Stimulated activated CD8-positive, alpha-beta memory T cell treated with anti-CD3 and anti-CD28 coated beads, Interleukin-4, amount 100 ng/mL, for 4 hours (primary cell): ENCODE results near the gene KLHL25.

ENCODE experiments used
- DNase-seq, 2 donors: peaks; one replicate each; pipeline ENCODE4 v3.0.0-alpha.2; 2020; ENCODE audit warnings: low read depth in 2 of 2, low spot score in 1 of 2

Gene KLHL25

DNA sequence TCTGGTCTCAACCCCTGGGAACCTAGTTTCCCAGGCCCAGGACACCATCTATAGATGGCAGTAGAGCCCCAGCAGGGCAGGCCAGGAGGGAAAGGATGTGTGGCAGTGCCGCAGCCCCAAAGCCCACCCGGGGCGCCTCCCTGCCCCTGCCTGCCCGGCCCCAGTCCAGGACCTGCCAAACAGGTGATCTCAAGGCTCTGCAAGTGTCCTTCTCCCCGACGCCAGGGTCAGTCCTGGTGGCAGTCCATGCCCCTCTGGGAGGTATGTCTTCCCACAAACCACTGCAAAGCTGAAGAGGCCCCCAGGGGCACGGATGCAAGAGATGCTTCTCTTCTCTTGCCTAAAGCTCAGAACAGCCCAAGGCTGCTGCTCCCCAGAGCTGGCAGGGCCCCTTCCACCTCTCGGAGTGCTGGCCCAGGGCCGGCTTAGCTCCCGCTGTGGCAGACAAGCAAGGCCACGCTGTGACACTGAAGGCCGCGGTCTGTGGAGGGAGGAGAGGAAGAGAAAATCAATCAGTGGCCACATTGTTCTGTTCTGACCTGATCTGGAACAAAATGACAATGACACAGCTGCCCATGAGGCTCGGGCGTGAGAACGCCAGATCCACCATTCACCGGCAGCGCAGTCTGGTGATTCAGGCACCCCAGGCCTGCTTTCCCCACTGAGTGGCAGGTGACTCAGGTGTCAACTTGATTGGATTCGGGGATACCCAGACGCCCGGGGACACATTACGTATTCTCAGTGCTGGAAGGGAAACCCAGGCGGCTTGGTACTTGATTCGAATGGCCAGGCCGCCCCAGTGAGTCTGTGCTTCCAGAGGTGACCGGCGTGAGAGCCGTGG lies 34.0 kb downstream of the KLHL25 start:
- no peak for DNase-seq

DNA sequence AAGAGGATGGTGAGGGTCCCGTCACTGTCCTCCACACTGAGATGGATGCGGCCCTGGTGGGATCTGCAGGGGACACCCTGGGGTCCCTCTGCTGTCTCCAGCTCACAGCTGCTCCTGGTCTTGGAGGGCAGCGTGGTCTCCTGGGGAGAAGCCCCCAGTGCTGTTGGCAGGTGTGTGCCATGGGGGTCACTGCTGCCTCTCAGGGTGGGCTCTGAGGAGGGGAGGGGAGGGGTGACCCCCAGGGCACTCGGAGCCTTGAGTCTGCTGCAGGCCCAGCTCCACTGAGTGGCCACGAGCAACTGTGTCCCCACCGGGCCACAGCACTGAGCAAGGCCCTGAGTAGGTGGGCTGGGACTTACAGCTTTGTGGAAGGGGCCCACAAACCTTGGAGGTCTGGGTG lies 34.7 kb downstream of the KLHL25 start:
- no peak for DNase-seq

DNA sequence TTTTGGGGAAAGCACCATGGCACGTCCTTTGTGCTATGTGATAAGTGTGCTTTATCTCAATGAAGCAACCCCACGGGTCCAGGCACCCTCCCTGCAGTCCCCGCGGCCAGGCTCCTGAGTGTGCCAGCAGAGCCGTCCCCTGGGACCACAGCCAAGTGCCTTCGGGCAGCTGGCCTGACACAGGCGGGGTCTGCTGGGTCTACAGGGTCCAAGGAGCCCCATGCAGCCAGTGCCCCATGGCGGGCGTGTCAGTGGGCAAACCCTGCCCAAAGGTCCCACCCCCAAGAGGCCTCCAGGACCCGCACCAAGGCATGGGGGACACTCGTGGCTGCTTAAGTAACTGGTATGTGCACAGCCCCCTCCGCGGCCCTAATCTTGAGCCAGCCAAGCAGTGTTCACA lies 35.3 kb downstream of the KLHL25 start:
- DNase-seq: no peak

GRCh38 chr15:85758655-85758978 lies 36.1 kb downstream of the KLHL25 start:
- no peak for DNase-seq

DNA sequence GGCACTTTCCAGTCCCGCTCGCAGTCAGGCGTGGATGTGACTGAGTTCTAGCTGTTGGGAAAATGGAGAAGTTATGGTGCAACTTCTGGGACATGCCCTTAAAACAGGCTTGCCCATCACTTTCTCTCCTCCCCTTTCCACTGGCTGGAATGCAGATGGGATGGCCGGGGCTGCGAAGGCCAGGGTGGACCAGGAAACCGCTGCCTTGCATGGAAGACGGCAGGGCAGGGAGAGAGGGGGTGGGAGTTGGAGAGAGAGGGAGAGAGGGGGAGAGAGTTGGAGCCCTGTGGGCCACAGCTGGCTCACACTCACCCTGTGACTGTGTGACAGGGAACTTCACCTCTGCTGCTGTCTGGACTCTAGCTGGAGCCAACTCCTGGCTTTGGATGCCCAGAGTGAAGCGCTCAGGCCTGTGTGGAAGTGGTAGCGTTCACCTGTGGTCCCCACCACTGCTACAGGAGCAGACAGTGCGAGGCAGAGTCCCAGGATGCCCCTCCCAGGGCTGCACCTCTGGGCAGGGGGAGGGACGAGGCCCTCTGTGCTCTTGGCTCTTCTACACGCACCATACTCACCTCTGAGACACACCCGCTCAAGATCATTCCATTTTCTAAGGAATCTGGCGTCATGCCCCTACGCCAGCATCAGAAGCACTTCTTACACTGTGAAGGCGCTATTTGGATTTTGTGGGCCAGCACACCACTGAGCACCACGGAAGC lies 36.6 kb downstream of the KLHL25 start:
- no peak for DNase-seq

DNA sequence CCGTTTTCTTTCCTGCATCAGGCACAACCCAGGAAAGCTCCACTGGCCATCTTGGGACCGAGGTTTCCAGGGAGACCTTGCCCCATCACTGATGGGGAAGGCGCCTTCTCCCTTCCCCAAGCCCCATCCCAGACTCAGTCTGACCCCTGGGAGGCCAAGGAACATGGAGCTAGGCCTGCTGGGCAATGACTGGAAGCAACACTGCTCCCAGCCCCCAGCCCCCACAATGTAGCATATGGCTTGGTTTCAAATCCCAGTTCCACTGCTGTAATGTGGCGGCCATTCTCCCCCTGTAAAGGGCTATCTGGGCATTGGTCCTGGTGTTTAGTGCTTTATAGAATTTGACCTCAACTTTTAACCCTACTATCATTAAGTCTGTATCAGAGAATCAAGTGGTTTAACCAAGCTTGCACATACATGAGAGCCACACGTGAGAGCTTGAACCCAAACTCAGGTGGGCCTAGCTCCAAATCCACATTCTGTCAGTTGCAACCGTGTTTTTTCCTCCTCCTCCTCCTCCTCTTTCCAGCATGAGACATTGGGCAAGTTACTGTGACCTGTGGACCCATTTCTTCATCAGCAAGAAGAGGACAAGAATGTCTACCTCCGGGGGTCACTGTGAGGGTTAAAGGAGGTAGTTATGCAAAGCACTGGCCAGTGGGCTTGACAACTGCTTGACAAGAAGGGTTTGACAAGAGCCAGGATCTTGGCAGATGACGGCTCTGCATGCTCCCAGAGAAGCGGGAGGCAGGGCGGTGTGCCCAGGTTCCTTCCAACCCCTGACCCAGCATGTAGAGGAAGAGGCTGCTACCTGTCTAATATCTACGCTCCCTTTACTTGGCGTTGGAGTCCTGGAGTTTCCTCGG lies 37.4 kb downstream of the KLHL25 start:
- no peak for DNase-seq

DNA sequence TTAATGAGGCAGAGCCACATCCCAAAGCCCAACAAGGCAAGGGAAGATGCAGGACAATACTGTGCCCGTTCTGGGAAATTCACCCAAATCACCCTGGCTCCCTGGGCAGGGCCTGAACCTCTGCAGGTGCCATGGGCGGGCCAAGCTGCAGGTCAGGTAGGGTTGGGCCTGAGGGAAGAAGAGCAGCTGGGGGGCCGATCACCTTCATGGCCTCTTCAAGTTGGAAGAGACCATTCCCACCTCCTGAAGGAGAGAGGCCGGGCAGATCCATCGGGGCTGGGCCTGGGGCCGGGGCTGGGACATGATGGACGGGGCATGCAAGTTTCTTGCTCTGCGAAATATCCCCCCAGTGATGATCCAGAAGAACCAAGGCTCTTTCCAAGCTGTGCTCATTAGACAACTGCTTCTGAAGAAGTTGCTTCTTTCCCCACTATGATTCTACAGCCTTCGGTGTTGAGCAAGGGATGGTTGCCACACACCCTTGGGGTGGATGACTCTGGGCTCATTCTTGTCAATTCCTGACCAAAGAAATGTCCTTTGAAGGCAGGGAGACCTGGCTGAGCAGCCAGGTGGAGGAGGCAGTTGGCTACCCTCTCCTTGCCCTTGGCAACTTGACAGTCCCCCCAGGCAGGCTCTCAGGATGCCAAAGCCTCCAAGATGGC lies 38.2 kb downstream of the KLHL25 start:
- no peak for DNase-seq

DNA sequence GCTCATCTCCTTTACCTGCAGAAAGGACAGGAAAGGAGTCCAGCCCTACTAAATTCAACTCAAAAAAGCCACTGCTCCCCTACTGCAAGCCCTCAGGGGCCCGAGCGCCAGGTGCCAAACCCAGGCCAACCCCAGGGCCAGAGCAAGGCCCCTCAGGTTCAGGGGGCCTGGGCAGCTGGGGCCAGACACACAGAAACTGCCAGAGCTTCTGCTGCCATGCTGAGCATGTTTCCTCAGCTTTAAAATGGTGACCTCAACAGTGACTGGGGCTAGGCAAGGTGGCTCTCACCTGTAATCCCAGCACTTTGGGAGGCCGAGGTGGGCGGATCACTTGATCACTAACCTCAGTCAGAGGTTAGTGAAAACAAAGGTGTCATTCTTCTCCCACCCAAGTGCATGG lies 38.8 kb downstream of the KLHL25 start:
- no peak for DNase-seq

DNA sequence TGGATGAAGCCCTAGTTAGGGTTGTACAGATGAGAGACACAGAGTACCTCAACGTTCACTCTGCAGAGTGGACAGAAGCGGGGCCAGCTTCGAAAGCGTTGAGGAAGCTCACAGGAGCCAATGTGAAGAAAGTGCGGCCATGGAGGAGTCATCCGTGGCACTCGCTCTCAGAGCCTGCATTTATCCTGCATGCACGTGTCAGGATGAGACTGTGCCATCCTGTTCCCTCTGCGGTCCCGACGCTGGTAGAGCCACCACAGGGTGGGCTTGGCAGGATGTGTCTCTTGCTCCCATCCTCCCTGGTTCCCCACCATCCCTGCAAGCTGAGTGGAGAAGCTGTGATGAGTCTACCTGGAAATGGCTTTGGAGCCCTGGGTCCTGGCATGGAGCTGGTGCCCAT lies 39.3 kb downstream of the KLHL25 start:
- no peak for DNase-seq

DNA sequence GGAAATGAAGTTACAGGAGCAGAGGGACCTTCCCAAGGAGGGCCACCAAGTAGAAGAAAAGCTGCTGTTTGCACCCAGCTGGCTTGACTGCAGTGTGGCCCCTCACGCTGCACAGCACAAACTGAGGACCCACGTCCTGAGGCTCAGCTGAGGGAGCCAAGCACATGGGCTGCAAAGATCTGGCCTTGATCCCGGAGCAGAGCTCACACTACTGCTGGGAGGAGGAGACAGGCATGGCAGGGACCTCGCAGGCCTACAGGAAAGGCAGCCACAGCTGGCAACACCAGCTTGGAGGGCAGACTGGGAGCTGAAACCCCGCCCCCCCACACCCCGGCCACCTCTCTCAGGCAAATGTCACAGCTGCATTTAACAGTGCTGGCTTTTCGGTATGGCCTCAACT lies 39.7 kb downstream of the KLHL25 start:
- no peak for DNase-seq

DNA sequence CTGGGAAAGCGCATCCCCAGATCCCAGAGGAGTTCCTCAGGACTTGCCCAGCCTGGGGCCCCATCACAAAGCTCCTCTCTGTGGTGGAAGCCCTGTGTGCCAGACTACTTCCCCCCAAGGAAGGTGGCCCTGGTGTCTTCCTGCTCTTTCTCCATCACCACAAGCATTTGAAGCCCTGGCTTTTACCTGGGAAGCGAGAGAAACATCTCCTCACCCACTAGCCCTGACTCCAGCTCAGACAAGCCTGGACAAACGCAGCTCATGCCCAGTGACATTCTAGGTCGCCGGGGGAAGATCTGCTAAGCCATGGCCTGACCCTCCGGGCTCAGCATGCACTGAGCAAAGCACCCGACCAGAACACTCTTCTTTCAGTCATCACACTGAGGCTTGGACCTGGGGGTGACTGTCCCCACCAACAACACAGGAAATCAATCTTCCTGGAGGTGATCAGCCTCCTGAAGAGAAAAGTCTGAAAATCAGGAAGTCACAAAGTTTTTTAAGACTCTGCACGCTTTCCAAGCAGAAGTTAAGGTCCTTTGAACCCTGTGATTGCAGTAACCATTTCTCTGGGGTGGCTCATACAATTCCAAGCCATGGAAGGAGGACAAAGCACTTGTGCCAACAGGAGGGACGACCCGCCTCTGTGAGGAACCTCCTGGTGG lies 40.8 kb downstream of the KLHL25 start:
- no peak for DNase-seq

GRCh38 chr15:85753261-85753660 lies 41.5 kb downstream of the KLHL25 start:
- DNase-seq: no peak

DNA sequence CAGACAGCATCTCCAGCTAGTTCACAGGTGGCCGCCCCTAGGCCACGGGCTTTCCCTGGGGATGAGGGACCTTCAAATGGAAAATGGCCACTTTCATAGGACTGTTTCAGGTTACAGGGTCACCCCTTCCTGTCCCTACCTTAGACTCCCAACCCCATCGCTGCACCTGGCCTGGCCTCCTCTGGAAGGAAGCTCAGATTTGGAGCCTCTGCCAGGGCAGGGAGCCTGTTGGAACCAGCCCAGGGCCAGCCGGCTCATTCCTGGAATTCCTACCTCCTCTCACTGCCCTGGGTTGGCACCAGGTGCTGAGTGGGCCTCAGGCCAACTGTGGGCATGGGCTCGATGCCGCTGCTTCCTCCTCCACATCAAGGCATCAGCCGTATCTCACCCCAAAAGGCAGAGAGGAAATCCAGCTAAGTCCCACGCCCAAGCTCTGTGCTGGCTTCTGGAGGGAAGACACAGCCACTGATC lies 42.2 kb downstream of the KLHL25 start:
- DNase-seq: no peak

DNA sequence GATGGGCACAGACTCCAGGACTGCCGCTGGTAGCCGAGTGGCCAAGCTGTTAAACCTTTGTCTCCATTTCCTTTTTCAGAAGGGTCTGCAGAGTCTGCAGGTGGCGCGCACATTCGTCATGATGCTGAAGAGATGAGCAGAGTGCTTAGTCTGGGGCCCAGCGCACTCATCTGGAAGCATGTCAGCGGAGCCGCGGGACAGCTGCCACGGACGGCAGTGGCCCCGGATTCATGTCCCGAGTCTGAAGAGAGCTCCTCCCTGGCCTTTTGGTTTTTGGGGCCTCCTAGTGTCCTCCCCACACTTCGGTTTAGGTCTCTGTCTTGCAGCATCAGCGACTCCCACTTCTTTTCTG lies 42.6 kb downstream of the KLHL25 start:
- no peak for DNase-seq

DNA sequence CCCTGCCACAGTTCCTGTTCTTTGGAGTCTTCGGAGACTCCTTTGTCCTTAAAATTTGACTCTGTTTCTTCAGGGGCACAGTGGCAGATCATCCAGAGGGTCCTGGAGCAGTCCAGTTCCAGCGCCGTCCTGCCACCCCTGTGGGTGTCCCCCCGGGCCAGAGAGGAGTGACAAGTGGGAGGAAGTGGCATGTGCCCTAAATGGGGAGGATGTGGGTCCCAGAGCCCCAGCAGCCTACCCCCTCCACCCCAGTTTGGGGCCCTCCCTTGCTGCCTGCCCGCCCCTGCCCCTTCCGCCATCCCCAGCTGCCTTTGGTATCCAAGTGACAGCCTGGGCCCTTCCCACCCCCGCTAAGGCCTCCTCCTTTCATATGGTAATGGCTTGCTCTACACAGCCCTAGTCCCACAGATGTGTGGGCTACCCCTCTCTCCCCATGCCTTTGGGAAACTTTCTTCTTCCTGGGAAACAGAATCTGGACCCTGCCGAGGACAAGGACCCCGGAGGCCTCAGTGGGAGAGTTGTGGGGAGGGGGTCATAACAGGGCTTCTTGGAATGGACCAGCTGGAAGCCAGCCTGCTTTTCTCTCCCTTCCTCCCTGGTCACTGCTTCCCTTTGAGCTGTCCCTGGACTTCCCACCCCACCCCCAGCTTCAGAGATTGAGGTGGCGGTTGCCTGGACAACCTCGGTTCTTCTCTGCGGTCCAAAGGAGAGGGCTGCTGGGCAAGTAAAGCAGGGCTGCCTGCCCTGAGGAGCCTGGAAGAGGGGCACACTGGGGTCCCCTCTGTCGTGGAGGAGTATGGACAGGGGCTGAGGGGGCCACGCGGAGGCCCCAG lies 43.2 kb downstream of the KLHL25 start:
- no peak for DNase-seq

DNA sequence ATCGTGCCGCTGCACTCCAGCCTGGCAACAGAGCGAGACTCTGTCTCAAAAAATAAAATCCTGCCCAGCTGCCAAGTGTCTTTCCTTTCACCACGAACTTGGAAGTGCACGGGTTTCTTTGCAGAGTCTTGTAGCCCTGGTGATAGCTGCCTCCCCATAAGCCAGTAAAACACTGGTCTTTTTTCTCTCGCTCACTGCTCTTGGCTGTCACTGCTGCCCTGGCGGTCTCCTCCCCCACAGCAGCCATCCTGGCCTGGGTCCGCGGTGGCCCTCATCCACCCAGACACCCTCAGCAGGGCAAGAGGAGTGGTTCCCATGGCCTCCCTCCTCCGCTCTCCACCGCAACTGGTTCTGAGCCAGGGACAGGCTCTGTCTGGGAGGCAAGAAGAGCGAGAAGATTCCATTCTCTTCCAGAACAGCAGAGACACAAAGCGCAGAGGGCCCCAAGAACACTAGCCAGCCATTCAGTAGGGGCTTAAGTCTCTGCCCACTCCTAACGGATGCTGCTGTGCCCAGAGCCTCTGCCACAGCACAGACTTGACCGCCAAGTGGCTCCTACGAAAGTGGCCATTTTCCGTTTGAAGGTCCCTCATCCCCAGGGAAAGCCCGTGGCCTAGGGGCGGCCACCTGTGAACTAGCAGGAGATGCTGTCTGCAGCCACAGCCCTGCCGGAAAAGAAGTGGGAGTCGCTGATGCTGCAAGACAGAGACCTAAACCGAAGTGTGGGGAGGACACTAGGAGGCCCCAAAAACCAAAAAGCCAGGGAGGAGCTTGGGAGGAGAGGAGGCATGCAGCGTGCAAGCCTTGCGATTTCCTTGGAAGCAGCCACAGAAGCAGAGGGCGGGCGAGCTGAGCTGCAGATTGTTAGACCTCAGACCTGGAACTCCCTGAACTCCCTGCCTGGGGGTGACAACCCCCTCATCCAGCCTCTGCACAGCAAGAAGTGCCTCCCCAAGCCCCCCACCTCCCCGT lies 44.1 kb downstream of the KLHL25 start:
- no peak for DNase-seq

DNA sequence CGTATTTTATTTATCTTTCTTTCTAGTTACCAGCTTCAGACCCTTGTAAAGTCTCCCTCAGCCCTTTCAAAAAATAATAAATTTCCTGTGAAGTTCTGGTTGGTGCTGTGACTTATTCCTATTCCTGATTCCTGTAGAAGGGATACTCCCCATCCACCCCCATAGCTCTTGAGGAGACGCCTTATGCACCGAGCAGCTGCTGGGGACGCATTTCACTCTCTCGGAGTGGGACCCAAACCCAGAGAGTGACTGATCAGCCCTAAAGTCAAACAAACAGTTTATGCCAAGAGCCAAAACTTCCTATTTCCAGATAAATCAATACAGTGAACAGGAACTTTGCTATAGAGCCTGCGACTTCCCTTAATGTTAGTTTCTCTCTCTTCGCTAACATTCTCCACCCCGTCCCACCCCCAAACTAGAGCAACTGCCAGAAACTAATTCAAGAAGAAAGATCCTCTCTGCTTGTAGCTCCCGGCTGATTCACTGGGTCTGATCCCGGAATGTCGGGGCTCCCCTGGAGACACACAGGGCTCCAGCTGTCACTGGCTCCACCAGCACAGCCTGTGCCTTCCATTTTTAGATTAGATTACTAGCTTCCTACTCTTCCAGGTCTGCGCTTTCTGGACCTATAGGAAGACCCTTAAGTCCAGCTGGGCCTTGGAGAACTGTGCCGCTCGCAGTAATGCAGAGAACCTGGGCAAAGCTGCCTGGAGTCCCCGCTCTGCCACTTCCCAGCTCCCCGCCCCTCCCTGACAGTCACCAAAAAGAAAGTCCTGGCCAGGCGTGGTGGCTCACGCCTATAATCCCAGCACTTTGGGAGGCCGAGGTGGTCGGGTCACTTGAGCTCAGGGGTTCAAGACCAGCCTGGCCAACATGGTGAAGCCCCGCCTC lies 45.2 kb downstream of the KLHL25 start:
- DNase-seq: no peak

DNA sequence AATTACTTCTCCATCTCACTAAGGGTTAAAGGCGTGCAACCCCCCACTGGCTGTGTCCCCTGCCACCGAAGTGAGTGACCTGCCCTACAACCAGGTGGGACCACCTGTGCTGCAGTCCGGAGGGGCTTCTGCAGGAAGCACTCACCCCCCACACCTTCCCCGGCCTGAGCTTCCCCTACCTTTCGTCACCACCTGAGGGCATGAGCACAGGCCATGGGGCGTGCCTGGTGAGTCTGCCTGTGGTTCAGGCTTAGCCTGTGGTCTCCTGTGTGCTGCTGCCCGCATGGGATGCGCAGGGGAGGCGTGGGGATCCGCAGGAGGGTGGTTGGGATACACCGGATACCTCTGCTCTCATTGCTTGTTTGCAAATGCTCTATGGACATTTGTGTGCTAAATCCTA lies 46.0 kb downstream of the KLHL25 start:
- no peak for DNase-seq
